K562 (cell line): Measurements from ENCODE around the gene NPB. TPM values are rescaled to one million over a fixed set of nuclear protein-coding genes. Genes with fewer than 3 reads are reported as not detected.

Experiments
- ARID2 ChIP-seq: fragments of 450-650 bp; IDR thresholded peaks from 2 replicates; pipeline ENCODE4 v1.6.1; 2017; ENCODE audit warnings: antibody characterized with exemption, mild to moderate bottlenecking
- CXXC5 ChIP-seq: fragments of 250-450 bp; sonication (Bioruptor Pico); IDR thresholded peaks from 2 replicates; pipeline ENCODE4 v1.8.0; 2022; ENCODE audit warnings: inconsistent platforms, mild to moderate bottlenecking, moderate library complexity
- ELF2 ChIP-seq: fragments of 250-450 bp; sonication (Bioruptor Pico); IDR thresholded peaks from 2 replicates; pipeline ENCODE4 v1.5.0; 2021; ENCODE audit warnings: mild to moderate bottlenecking
- FIP1L1 ChIP-seq: fragments of 200-400 bp; formaldehyde crosslinking; IDR thresholded peaks from 2 replicates; pipeline ENCODE4 v1.6.1; 2018; ENCODE audit warnings: mild to moderate bottlenecking, low read depth, low read length; ENCODE audit not compliant: poor library complexity, severe bottlenecking
- HDGF ChIP-seq: fragments of 450-650 bp; IDR thresholded peaks from 2 replicates; pipeline ENCODE4 v1.6.1; 2016
- MXI1 ChIP-seq: IDR thresholded peaks from 2 replicates; pipeline ENCODE4 v1.6.1; 2011; ENCODE audit warnings: low read depth, mild to moderate bottlenecking, improper control_type of control experiment, low read length
- RFX1 ChIP-seq: fragments of 450-650 bp; IDR thresholded peaks from 2 replicates; pipeline ENCODE4 v1.6.1; 2016; ENCODE audit warnings: mild to moderate bottlenecking, moderate library complexity
- SMARCC2 ChIP-seq: fragments of 450-650 bp; IDR thresholded peaks from 2 replicates; pipeline ENCODE4 v1.6.1; 2017; ENCODE audit warnings: antibody characterized with exemption, moderate library complexity, mild to moderate bottlenecking, low read depth
- SP1 ChIP-seq: sonication (generic); formaldehyde crosslinking; IDR thresholded peaks from 2 replicates; pipeline ENCODE4 v1.8.1; 2022; ENCODE audit warnings: mild to moderate bottlenecking, missing genetic modification reagents
- ZNF316 ChIP-seq: fragments of 450-650 bp; IDR thresholded peaks from 2 replicates; pipeline ENCODE4 v1.6.1; 2016
- ZNF589 ChIP-seq: fragments of 200-800 bp; sonication (Bioruptor generic); IDR thresholded peaks from 2 replicates; pipeline ENCODE4 v1.6.1; 2016; ENCODE audit warnings: low read depth, missing genetic modification characterization, missing compliant biosample characterization
- polyA plus RNA-seq, 8 experiments: library from polyadenylated mRNA; depleted of rRNA in 4 of 8; stranded (reverse) in 5 of 8; unstranded in 3 of 8; fragments of >200 nt; fragmentation: Nextera tagmentation in 2 of 8; fragmentation: Illumina TruSeq in 1 of 8; extraction: Ambion mirVana in 2 of 8; extraction: Trizol in 1 of 8; gene quantifications; 2 replicates each; pipeline versions ENCODE4 v1.2.1 to v1.2.3, GENCODE V29; 2011 to 2014; ENCODE audit warnings: inconsistent platforms in 1 of 8, missing spikeins in 1 of 8
- total RNA-seq, 7 experiments: library from RNA; depleted of rRNA in 6 of 7; stranded (reverse); fragments of >200 nt in 6 of 7; fragmentation: Illumina TruSeq in 2 of 7; extraction: Trizol in 2 of 7; gene quantifications; 2 replicates each; pipeline versions ENCODE4 v1.2.1 to v1.2.3, GENCODE V29; 2011 to 2021; ENCODE audit warnings: low replicate concordance in 1 of 7
- TF ChIP-seq, protein P1 (sequence below): fragments of 250-450 bp; sonication (Bioruptor Pico); IDR thresholded peaks from 2 replicates; pipeline ENCODE4 v1.9.0; 2021; ENCODE audit warnings: mild to moderate bottlenecking, inconsistent platforms
- TF ChIP-seq, protein P2 (sequence below): sonication (generic); formaldehyde crosslinking; IDR thresholded peaks from 2 replicates; pipeline ENCODE4 v1.8.0; 2022; ENCODE audit warnings: missing genetic modification reagents, mild to moderate bottlenecking, borderline replicate concordance
- TF ChIP-seq, protein P3 (sequence below), 2 experiments: fragments of 250-450 bp in 1 of 2; fragments of 450-650 bp in 1 of 2; sonication (Bioruptor Pico) in 1 of 2; IDR thresholded peaks; 2 replicates each; pipeline versions ENCODE4 v1.6.1 to v1.8.0; 2016 to 2021; ENCODE audit warnings: mild to moderate bottlenecking in 2 of 2, moderate library complexity in 2 of 2, missing compliant biosample characterization in 1 of 2, missing genetic modification characterization in 1 of 2

NPB gene
- total and polyA plus RNA-seq, 9 of the 15 experiments (the other 6 are each of a cell fraction or from before 2014, with no cell fraction given), result 0.03 to 0.61 (median 0.14) TPM; not detected in 2

- TF ChIP-seq, protein P1, sequence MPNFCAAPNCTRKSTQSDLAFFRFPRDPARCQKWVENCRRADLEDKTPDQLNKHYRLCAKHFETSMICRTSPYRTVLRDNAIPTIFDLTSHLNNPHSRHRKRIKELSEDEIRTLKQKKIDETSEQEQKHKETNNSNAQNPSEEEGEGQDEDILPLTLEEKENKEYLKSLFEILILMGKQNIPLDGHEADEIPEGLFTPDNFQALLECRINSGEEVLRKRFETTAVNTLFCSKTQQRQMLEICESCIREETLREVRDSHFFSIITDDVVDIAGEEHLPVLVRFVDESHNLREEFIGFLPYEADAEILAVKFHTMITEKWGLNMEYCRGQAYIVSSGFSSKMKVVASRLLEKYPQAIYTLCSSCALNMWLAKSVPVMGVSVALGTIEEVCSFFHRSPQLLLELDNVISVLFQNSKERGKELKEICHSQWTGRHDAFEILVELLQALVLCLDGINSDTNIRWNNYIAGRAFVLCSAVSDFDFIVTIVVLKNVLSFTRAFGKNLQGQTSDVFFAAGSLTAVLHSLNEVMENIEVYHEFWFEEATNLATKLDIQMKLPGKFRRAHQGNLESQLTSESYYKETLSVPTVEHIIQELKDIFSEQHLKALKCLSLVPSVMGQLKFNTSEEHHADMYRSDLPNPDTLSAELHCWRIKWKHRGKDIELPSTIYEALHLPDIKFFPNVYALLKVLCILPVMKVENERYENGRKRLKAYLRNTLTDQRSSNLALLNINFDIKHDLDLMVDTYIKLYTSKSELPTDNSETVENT, result peak; percentile 77; the same call in 1 of the 2 replicates
- TF ChIP-seq SMARCC2, result no peak
- TF ChIP-seq CXXC5 (CRISPR knock-in tag), result peak; percentile 11
- no peak for TF ChIP-seq RFX1
- TF ChIP-seq ZNF316, result no peak
- TF ChIP-seq, protein P2, sequence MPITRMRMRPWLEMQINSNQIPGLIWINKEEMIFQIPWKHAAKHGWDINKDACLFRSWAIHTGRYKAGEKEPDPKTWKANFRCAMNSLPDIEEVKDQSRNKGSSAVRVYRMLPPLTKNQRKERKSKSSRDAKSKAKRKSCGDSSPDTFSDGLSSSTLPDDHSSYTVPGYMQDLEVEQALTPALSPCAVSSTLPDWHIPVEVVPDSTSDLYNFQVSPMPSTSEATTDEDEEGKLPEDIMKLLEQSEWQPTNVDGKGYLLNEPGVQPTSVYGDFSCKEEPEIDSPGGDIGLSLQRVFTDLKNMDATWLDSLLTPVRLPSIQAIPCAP (CRISPR knock-in tag), result no peak
- TF ChIP-seq ZNF589 (CRISPR knock-in tag), result no peak
- no peak for TF ChIP-seq ARID2
- no peak for TF ChIP-seq HDGF
- 0 out of 2 replicates have a peak, but pooled peaks have one; percentile 34 for TF ChIP-seq ELF2 (CRISPR knock-in tag)
- 0 out of 2 replicates have a peak, but pooled peaks have one; percentile 37 for TF ChIP-seq MXI1
- TF ChIP-seq, protein P3, sequence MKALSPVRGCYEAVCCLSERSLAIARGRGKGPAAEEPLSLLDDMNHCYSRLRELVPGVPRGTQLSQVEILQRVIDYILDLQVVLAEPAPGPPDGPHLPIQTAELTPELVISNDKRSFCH (CRISPR knock-in tag; IDR thresholded peaks at IDR 0.05), result no peak
- TF ChIP-seq, protein P3 (tag; IDR thresholded peaks at IDR 0.05), result 0 out of 2 replicates have a peak, but pooled peaks have one; percentile 38
- TF ChIP-seq FIP1L1, result peak; percentile 86
- TF ChIP-seq SP1 (CRISPR knock-in tag), result 0 out of 2 replicates have a peak, but pooled peaks have one; percentile 55
Measured at GRCh38 chr17:81870131-81870980, 31.7 kb upstream of the NPB start (continued).
